HCT116 (cell line): ENCODE results near the gene SKI. TPM values are rescaled to one million over a fixed set of nuclear protein-coding genes. Genes with fewer than 3 reads are reported as not detected.

Experiments
- ATAC-seq: fragments of 200-7000 bp; cut with Tn5 transposase; 2 replicates; pipeline ENCODE4 v1.9.1; 2020; ENCODE audit warnings: mild to moderate bottlenecking, moderate library complexity
- BruUV-seq: library from RNA; stranded (reverse); fragments of 400-500 nt; replicated peaks from 2 replicates; lab custom pipeline; 2021; lab: Mats Ljungman, UMichigan
- CTCF ChIA-PET: fragments of 300-600 bp; sonication (Branson Sonifier 250); formaldehyde crosslinking; loops from one replicate; lab custom pipeline; 2021; ENCODE audit warnings: antibody characterized with exemption; lab: Charles Lee
- POLR2A ChIA-PET: fragments of 300-600, 350-600 bp; sonication (Branson Sonifier 250); formaldehyde crosslinking; loops from one replicate; lab custom pipeline; 2021; ENCODE audit warnings: antibody characterized with exemption; lab: Charles Lee
- RAD21 ChIA-PET, 2 experiments: fragments of 300-600 bp; sonication (Branson Sonifier 250); formaldehyde crosslinking; loops; one replicate each; lab custom pipeline; 2023; ENCODE audit warnings: low total read pairs in 2 of 2; ENCODE audit not compliant: uncharacterized antibody in 2 of 2, unreplicated experiment in 2 of 2, low non-redundant PET in 1 of 2; lab: Charles Lee
- DNase-seq: peaks from one replicate; pipeline ENCODE4 v3.0.0-alpha.2; 2010; ENCODE audit warnings: low read depth, low spot score
- H2AFZ ChIP-seq: fragments of 200-600 bp; shearing (Covaris generic), sonication (generic); 2 replicates; pipeline ENCODE4 v1.6.1; 2017; ENCODE audit warnings: low read depth, mixed run types, mixed read lengths, antibody characterized with exemption, low read length; ENCODE audit not compliant: poor library complexity, severe bottlenecking
- H3K27ac ChIP-seq: 2 replicates; pipeline ENCODE4 v1.5.1; 2012; ENCODE audit warnings: low read depth, low read length
- H3K27me3 ChIP-seq: fragments of 200-600 bp; sonication (generic); 2 replicates; pipeline ENCODE4 v1.6.1; 2016; ENCODE audit warnings: mixed run types, low read length, mixed read lengths; ENCODE audit not compliant: insufficient read depth
- H3K36me3 ChIP-seq, 2 experiments: fragments of 200-500 bp in 1 of 2; fragments of 200-600 bp in 1 of 2; sonication (Bioruptor generic) in 1 of 2; sonication (generic) in 1 of 2; 2 replicates each; pipeline versions ENCODE4 v1.5.1 to v1.6.1; 2014 to 2016; ENCODE audit warnings: low read length in 2 of 2, inconsistent platforms in 1 of 2, mixed read lengths in 1 of 2, mixed run types in 1 of 2; ENCODE audit not compliant: insufficient read depth in 2 of 2, control insufficient read depth in 1 of 2
- H3K4me1 ChIP-seq, 2 experiments: fragments of 200-600 bp in 1 of 2; sonication (generic) in 1 of 2; 2 replicates each; pipeline versions ENCODE4 v1.5.1 to v1.6.1; 2012 to 2017; ENCODE audit warnings: low read length in 2 of 2, inconsistent platforms in 1 of 2, mild to moderate bottlenecking in 1 of 2, mixed read lengths in 1 of 2, mixed run types in 1 of 2, moderate library complexity in 1 of 2; ENCODE audit not compliant: insufficient read depth in 2 of 2, control insufficient read depth in 1 of 2
- H3K4me2 ChIP-seq: fragments of 200-600 bp; sonication (generic); 2 replicates; pipeline ENCODE4 v1.6.1; 2017; ENCODE audit warnings: mixed run types, low read length, mixed read lengths
- H3K4me3 ChIP-seq, 2 experiments: fragments of 200-600 bp in 1 of 2; sonication (generic) in 1 of 2; replicated peaks in 1 of 2; 2 replicates each; pipeline ENCODE4 v1.5.1; 2011 to 2016; ENCODE audit warnings: low read length in 2 of 2, control low read depth in 1 of 2, low read depth in 1 of 2, mild to moderate bottlenecking in 1 of 2, mixed read lengths in 1 of 2, mixed run types in 1 of 2
- H3K79me2 ChIP-seq: fragments of 200-600 bp; sonication (generic); 2 replicates; pipeline ENCODE4 v1.6.1; 2017; ENCODE audit warnings: mild to moderate bottlenecking, mixed run types, low read length, moderate library complexity, mixed read lengths; ENCODE audit not compliant: insufficient read depth
- H3K9ac ChIP-seq: fragments of 200-600 bp; sonication (generic); 2 replicates; pipeline ENCODE4 v1.6.1; 2016; ENCODE audit warnings: low read length, mixed read lengths
- H3K9me2 ChIP-seq: fragments of 200-600 bp; sonication (generic), shearing (Covaris generic); 2 replicates; pipeline ENCODE4 v1.6.1; 2017; ENCODE audit warnings: mixed run types, mild to moderate bottlenecking, moderate library complexity; ENCODE audit not compliant: insufficient read depth
- H3K9me3 ChIP-seq, 2 experiments: fragments of 200-500 bp in 1 of 2; fragments of 200-600 bp in 1 of 2; sonication (Bioruptor generic) in 1 of 2; sonication (generic) in 1 of 2; 2 replicates each; pipeline ENCODE4 v1.6.1; 2014 to 2017; ENCODE audit warnings: low read length in 2 of 2, mixed read lengths in 2 of 2, inconsistent platforms in 1 of 2, low read depth in 1 of 2, mild to moderate bottlenecking in 1 of 2, mixed run types in 1 of 2, moderate library complexity in 1 of 2; ENCODE audit not compliant: control insufficient read depth in 1 of 2, insufficient read depth in 1 of 2
- H4K20me1 ChIP-seq: fragments of 200-600 bp; sonication (generic), shearing (Covaris generic); 2 replicates; pipeline ENCODE4 v1.6.1; 2017; ENCODE audit warnings: mixed run types, mild to moderate bottlenecking, moderate library complexity; ENCODE audit not compliant: insufficient read depth
- CBX3 ChIP-seq: IDR thresholded peaks from 2 replicates; pipeline ENCODE4 v1.6.1; 2012; ENCODE audit warnings: low read depth
- EGR1 ChIP-seq: IDR thresholded peaks from 2 replicates; pipeline ENCODE4 v1.6.1; 2012; ENCODE audit warnings: low read depth
- ELF1 ChIP-seq: IDR thresholded peaks from 2 replicates; pipeline ENCODE4 v1.6.1; 2012; ENCODE audit warnings: low read depth, borderline replicate concordance
- EZH2 ChIP-seq: fragments of 200-600 bp; sonication (generic); IDR thresholded peaks from 2 replicates; pipeline ENCODE4 v1.6.1; 2017; ENCODE audit warnings: antibody characterized with exemption, mixed run types
- EZH2phosphoT487 ChIP-seq: fragments of 200-600 bp; IDR thresholded peaks from 2 replicates; pipeline ENCODE4 v1.6.1; 2018; ENCODE audit warnings: antibody characterized with exemption, borderline replicate concordance
- FOSL1 ChIP-seq: IDR thresholded peaks from 2 replicates; pipeline ENCODE4 v1.6.1; 2012; ENCODE audit warnings: low read depth
- POLR2AphosphoS5 ChIP-seq: IDR thresholded peaks from 2 replicates; pipeline ENCODE4 v1.6.1; 2011; ENCODE audit warnings: mild to moderate bottlenecking, low read depth, low read length, moderate library complexity
- RAD21 ChIP-seq: IDR thresholded peaks from 2 replicates; pipeline ENCODE4 v1.6.1; 2012; ENCODE audit warnings: low read depth, mild to moderate bottlenecking
- SIN3A ChIP-seq: IDR thresholded peaks from 2 replicates; pipeline ENCODE4 v1.6.1; 2012; ENCODE audit warnings: low read depth
- SP1 ChIP-seq: IDR thresholded peaks from 2 replicates; pipeline ENCODE4 v1.6.1; 2012; ENCODE audit warnings: low read depth
- SRF ChIP-seq: IDR thresholded peaks from 2 replicates; pipeline ENCODE4 v1.6.1; 2012; ENCODE audit warnings: low read depth
- ZFX ChIP-seq: fragments of 450-650 bp; IDR thresholded peaks from 2 replicates; pipeline ENCODE4 v1.6.1; 2017
- intact Hi-C: fragments of 100-400 bp; cut with micrococcal nuclease; formaldehyde crosslinking; loops from 2 replicates; pipeline ENCODE4 v1.10.0; 2022
- total RNA-seq: library from RNA; stranded (reverse); gene quantifications from one replicate; pipeline ENCODE4 v1.2.1, GENCODE V29; 2021; ENCODE audit not compliant: unreplicated experiment
- TF ChIP-seq, protein P1 (sequence below): IDR thresholded peaks from 2 replicates; pipeline ENCODE4 v1.6.1; 2012
- TF ChIP-seq, protein P2 (sequence below): IDR thresholded peaks from 2 replicates; pipeline ENCODE4 v1.6.1; 2011; ENCODE audit warnings: mild to moderate bottlenecking, low read length, moderate library complexity; ENCODE audit not compliant: insufficient replicate concordance; ENCODE audit errors: extremely low read depth
- TF ChIP-seq, protein P3 (sequence below): IDR thresholded peaks from 2 replicates; pipeline ENCODE4 v1.6.1; 2012

The SKI gene
- total RNA-seq, 1 experiment from 2014 or later: 56.2 TPM

DNA sequence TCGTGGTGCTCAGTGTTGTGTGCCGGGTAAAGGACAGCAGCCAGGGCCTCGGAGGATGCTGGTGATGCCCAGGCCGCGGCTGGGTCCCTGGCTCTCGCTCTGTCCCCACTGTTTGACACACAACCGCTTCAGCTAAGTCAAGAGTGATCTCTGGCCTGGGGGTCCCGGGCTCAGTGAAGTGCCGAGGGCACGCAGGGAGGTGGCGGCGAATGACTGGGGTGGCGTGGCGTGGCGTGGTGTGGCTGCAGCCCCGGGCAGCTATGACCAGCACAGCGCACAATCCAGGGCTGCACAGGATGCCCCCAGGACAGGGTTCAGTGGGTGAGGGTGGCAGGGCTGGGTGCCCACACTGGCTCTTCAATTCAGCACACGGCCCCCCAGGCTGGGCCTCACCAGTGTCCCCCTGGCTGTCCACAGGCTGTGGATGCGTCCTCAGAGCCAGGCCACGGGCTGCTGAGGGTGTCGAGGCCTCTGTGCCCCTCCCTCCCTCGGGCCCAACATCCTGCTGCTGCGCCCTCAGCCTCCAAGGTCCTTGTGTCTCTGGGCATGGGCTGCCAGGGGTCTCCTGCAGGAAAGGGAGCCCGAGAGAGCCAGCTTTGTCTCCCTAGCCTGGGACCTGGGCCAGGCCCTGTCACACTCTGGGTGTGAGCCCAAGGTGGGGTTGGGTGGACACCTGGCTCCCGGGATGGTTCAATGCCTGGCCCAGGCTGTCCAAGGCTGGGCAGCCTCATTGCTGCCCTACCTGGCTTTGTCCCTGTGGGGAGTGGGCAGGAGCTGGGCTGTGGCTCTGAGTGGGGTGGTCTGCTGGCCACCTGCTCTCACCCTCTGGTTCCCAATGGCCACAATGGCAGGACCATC, 12.0 kb upstream of the SKI start:
- CTCF ChIA-PET: no interaction called here
- no peak for ATAC-seq

DNA sequence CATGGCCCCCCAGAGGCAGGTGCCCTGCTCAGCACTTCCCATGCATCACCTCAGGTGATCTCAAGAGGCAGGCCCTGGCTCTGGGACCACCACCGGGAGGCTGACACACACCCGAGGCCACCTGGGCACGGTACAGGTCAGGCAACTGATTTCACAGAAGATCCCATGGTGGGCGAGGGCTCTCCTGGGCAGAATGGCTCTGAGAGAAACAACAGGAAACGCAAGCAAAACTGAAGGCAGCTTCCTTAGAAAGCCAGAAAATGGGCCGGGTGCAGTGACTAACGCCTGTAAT, 11.4 kb upstream of the SKI start:
- RAD21 ChIA-PET: interaction anchor here in 1 of 2 experiments (0.7 kb wide), 1 partner anchor 12 kb away, joined by 5 read pairs; no protein-coding TSS in a partner anchor
- ATAC-seq: no peak
- intact Hi-C loops: no loop called here

More for the DNA sequence above, 12.0 kb upstream of the SKI start:
- DNase-seq: no peak
- H3K9me2 ChIP-seq: no peaks in the 10 kb centered on the region
- H2AFZ ChIP-seq: no peak overlapping the region
- no TSS peak for BruUV-seq
- no peaks in the 10 kb centered on the region for H3K79me2 ChIP-seq
- TF ChIP-seq FOSL1 (no peak), EZH2 (no peak), ZFX (no peak)
- TF ChIP-seq, all 23 proteins: peak for 0
- H4K20me1 ChIP-seq: no peaks in the 10 kb centered on the region
- peaks cover 14 to 22% of the 10 kb centered on the region in 2 experiments for H3K4me1 ChIP-seq
- no peak overlapping the region for H3K4me2 ChIP-seq
- H3K27ac ChIP-seq: no peak overlapping the region
- no peak overlapping the region for H3K9ac ChIP-seq
- intact Hi-C loops: no loop called here
- ChIA-PET POLR2A (no interaction called here), RAD21 (no interaction called here)
- no peak overlapping the region for H3K4me3 ChIP-seq
- no peaks in the 10 kb centered on the region for H3K9me3 ChIP-seq
- no peaks in the 10 kb centered on the region for H3K36me3 ChIP-seq
- H3K27me3 ChIP-seq: no peaks in the 10 kb centered on the region

More for the DNA sequence above, 11.4 kb upstream of the SKI start:
- H3K4me3 ChIP-seq: no peak overlapping the region
- ChIA-PET POLR2A (no interaction called here), CTCF (no interaction called here)
- H3K27ac ChIP-seq: no peak overlapping the region
- no peaks in the 10 kb centered on the region for H3K27me3 ChIP-seq
- TF ChIP-seq, protein P1, sequence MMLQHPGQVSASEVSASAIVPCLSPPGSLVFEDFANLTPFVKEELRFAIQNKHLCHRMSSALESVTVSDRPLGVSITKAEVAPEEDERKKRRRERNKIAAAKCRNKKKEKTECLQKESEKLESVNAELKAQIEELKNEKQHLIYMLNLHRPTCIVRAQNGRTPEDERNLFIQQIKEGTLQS: no peak
- TF ChIP-seq, protein P2, sequence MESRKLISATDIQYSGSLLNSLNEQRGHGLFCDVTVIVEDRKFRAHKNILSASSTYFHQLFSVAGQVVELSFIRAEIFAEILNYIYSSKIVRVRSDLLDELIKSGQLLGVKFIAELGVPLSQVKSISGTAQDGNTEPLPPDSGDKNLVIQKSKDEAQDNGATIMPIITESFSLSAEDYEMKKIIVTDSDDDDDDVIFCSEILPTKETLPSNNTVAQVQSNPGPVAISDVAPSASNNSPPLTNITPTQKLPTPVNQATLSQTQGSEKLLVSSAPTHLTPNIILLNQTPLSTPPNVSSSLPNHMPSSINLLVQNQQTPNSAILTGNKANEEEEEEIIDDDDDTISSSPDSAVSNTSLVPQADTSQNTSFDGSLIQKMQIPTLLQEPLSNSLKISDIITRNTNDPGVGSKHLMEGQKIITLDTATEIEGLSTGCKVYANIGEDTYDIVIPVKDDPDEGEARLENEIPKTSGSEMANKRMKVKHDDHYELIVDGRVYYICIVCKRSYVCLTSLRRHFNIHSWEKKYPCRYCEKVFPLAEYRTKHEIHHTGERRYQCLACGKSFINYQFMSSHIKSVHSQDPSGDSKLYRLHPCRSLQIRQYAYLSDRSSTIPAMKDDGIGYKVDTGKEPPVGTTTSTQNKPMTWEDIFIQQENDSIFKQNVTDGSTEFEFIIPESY: no peak
- TF ChIP-seq, protein P3, sequence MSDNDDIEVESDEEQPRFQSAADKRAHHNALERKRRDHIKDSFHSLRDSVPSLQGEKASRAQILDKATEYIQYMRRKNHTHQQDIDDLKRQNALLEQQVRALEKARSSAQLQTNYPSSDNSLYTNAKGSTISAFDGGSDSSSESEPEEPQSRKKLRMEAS: no peak
- TF ChIP-seq SIN3A (no peak), SRF (no peak), POLR2AphosphoS5 (no peak), EGR1 (no peak), ELF1 (no peak), FOSL1 (no peak), EZH2phosphoT487 (no peak), SP1 (no peak), RAD21 (no peak), CBX3 (no peak), ZFX (no peak)
- no peak overlapping the region for H3K4me2 ChIP-seq
- DNase-seq: no peak
- no peaks in the 10 kb centered on the region for H3K9me3 ChIP-seq
- BruUV-seq: no TSS peak
- H3K9ac ChIP-seq: no peak overlapping the region
- no peaks in the 10 kb centered on the region for H3K79me2 ChIP-seq
- no peaks in the 10 kb centered on the region for H3K9me2 ChIP-seq
- H2AFZ ChIP-seq: no peak overlapping the region
- no peaks in the 10 kb centered on the region for H4K20me1 ChIP-seq
- no peaks in the 10 kb centered on the region for H3K36me3 ChIP-seq
- peaks cover 14 to 22% of the 10 kb centered on the region in 2 experiments for H3K4me1 ChIP-seq
